K562 (cell line): ENCODE results near the gene GADD45B.

ENCODE experiments used
- CHD1 ChIP-seq: fragments of 200-600 bp; sonication (generic); IDR thresholded peaks from one replicate; pipeline ENCODE4 v1.6.1; 2012; ENCODE audit warnings: mild to moderate bottlenecking, moderate library complexity, low read length, inconsistent platforms
- CTCF ChIP-seq, 3 experiments: IDR thresholded peaks in 2 of 3; conservative IDR thresholded peaks in 1 of 3; 2 replicates each; pipeline ENCODE4 v1.5.1; 2011 to 2012; ENCODE audit warnings: low read length in 3 of 3, mild to moderate bottlenecking in 3 of 3, control low read depth in 2 of 3, improper control_type of control experiment in 1 of 3, inconsistent platforms in 1 of 3, low read depth in 1 of 3, mixed read lengths in 1 of 3, moderate library complexity in 1 of 3; ENCODE audit not compliant: insufficient read depth in 2 of 3
- GATA2 ChIP-seq: sonication (generic); formaldehyde crosslinking; IDR thresholded peaks from 2 replicates; pipeline ENCODE4 v1.4.0; 2020; ENCODE audit warnings: mild to moderate bottlenecking, missing genetic modification reagents
- HMGXB4 ChIP-seq: sonication (generic); formaldehyde crosslinking; IDR thresholded peaks from 2 replicates; pipeline ENCODE4 v1.8.1; 2023; ENCODE audit warnings: mild to moderate bottlenecking, missing genetic modification reagents
- JUN ChIP-seq, 2 experiments: sonication (generic) in 1 of 2; formaldehyde crosslinking in 1 of 2; IDR thresholded peaks; 2 replicates each; pipeline versions ENCODE4 v1.6.1 to v1.8.0; 2012 to 2022; ENCODE audit warnings: borderline replicate concordance in 2 of 2, mild to moderate bottlenecking in 2 of 2, improper control_type of control experiment in 1 of 2, low read depth in 1 of 2, low read length in 1 of 2, missing genetic modification reagents in 1 of 2
- NFE2L1 ChIP-seq: fragments of 450-650 bp; IDR thresholded peaks from 2 replicates; pipeline ENCODE4 v1.6.1; 2016; ENCODE audit warnings: missing genetic modification characterization, low read depth, mild to moderate bottlenecking, missing compliant biosample characterization, moderate library complexity, borderline replicate concordance
- NR2F6 ChIP-seq: fragments of 450-650 bp; formaldehyde crosslinking; IDR thresholded peaks from 2 replicates; pipeline ENCODE4 v1.4.0; 2020; ENCODE audit warnings: mild to moderate bottlenecking
- ZFP30 ChIP-seq: fragments of 250-450 bp; sonication (Bioruptor Pico); IDR thresholded peaks from 2 replicates; pipeline ENCODE4 v1.8.0; 2022; ENCODE audit warnings: moderate library complexity, mild to moderate bottlenecking, inconsistent platforms, borderline replicate concordance
- ZNF212 ChIP-seq: fragments of 450-650 bp; formaldehyde crosslinking; IDR thresholded peaks from 2 replicates; pipeline ENCODE4 v1.4.0; 2020; ENCODE audit warnings: mild to moderate bottlenecking
- ZNF586 ChIP-seq: fragments of 450-650 bp; formaldehyde crosslinking; conservative IDR thresholded peaks from 2 replicates; pipeline ENCODE4 v1.4.0; 2020; ENCODE audit warnings: mild to moderate bottlenecking, moderate library complexity
- ZNF639 ChIP-seq, 2 experiments: fragments of 200-800 bp in 1 of 2; sonication (Bioruptor generic) in 1 of 2; sonication (generic) in 1 of 2; formaldehyde crosslinking in 1 of 2; IDR thresholded peaks in 1 of 2; conservative IDR thresholded peaks in 1 of 2; 2 replicates each; pipeline versions ENCODE4 v1.5.0 to v1.6.1; 2016 to 2020; ENCODE audit warnings: missing compliant biosample characterization in 1 of 2, missing genetic modification characterization in 1 of 2, missing genetic modification reagents in 1 of 2
- ZNF707 ChIP-seq: fragments of 250-450 bp; sonication (Bioruptor Pico); conservative IDR thresholded peaks from 2 replicates; pipeline ENCODE4 v1.8.0; 2022; ENCODE audit warnings: inconsistent platforms, mild to moderate bottlenecking, moderate library complexity

GRCh38 chr19:2524361-2524839, 48.5 kb downstream of the GADD45B start:
- no peak for TF ChIP-seq NFE2L1 (tag)
- TF ChIP-seq ZNF212 (CRISPR knock-in tag), result no peak
- TF ChIP-seq ZFP30 (CRISPR knock-in tag), result no peak
- TF ChIP-seq ZNF639 (CRISPR knock-in tag; conservative IDR thresholded peaks at IDR 0.05 in 1 of 2, IDR thresholded peaks at IDR 0.05 in 1 of 2), result no peak
- no peak for TF ChIP-seq ZNF586
- TF ChIP-seq CTCF (IDR thresholded peaks at IDR 0.05 in 2 of 3, conservative IDR thresholded peaks at IDR 0.05 in 1 of 3; ENCODE audit: insufficient read depth in 2 of 3, low read depth in 1 of 3, low read length in 3 of 3), result no peak
- no peak for TF ChIP-seq ZNF707 (CRISPR knock-in tag)
- no peak for TF ChIP-seq JUN (IDR thresholded peaks at IDR 0.05; ENCODE audit: borderline replicate concordance, low read depth, low read length)
- no peak for TF ChIP-seq JUN (CRISPR knock-in tag; IDR thresholded peaks at IDR 0.05; ENCODE audit: borderline replicate concordance)
- no peak for TF ChIP-seq GATA2 (CRISPR knock-in tag)
- no peak for TF ChIP-seq HMGXB4 (CRISPR knock-in tag)
- no peak for TF ChIP-seq NR2F6
- TF ChIP-seq CHD1, result no peak
